Measurements from ENCODE around the gene FBLL1. TPM values are rescaled to one million over a fixed set of nuclear protein-coding genes. Genes with fewer than 3 reads are reported as not detected.

The FBLL1 gene
- total and polyA plus RNA-seq, 2 of the 8 experiments (the other 6 are each of a cell fraction or from before 2014, with no cell fraction given): 8.3 to 30.9 TPM

GRCh38 chr5:168580227-168580508, 51.1 kb downstream of the FBLL1 start (continued):
- TF ChIP-seq CHD7 (IDR thresholded peaks at IDR 0.05; ENCODE audit: insufficient replicate concordance, low read length) (no peak), TAF1 (IDR thresholded peaks at IDR 0.05; ENCODE audit: low read depth, low read length) (no peak), BCL11A (IDR thresholded peaks at IDR 0.05; ENCODE audit: low read depth in 2 of 2, low read length in 2 of 2) (no peak), SIX5 (IDR thresholded peaks at IDR 0.05; ENCODE audit: low read depth, low read length) (no peak), EP300 (IDR thresholded peaks at IDR 0.05; ENCODE audit: borderline replicate concordance in 1 of 2, low read depth in 2 of 2, low read length in 2 of 2) (no peak), EGR1 (IDR thresholded peaks at IDR 0.05; ENCODE audit: borderline replicate concordance, low read depth, low read length) (no peak), GTF2F1 (IDR thresholded peaks at IDR 0.05; ENCODE audit: borderline replicate concordance, low read depth, low read length) (no peak), YY1 (IDR thresholded peaks at IDR 0.05; ENCODE audit: low read depth, low read length) (no peak), SUZ12 (IDR thresholded peaks at IDR 0.05; ENCODE audit: low read length) (no peak), KDM5A (IDR thresholded peaks at IDR 0.05; ENCODE audit: low read length) (no peak), CBX5 (IDR thresholded peaks at IDR 0.05; ENCODE audit: low read depth, low read length) (no peak), POLR2AphosphoS5 (IDR thresholded peaks at IDR 0.05; ENCODE audit: low read depth, low read length) (no peak), TAF7 (optimal IDR thresholded peaks at IDR 0.05; ENCODE audit: borderline replicate concordance, low read depth, low read length) (no peak), SP4 (IDR thresholded peaks at IDR 0.05; ENCODE audit: low read length) (no peak)
